Caco-2 (cell line): Measurements from ENCODE around the gene PFDN6. TPM values are rescaled to one million over a fixed set of nuclear protein-coding genes. Genes with fewer than 3 reads are reported as not detected.
A peak's percentile ranks its signal among the peaks of the same experiment; 100 is the strongest.

ENCODE experiments used
- BruUV-seq: library from RNA; stranded (reverse); fragments of 400-500 nt; replicated peaks from 2 replicates; lab custom pipeline; 2021; lab: Mats Ljungman, UMichigan
- CTCF ChIA-PET: fragments of 300-600 bp; sonication (Branson Sonifier 250); formaldehyde crosslinking; loops from one replicate; lab custom pipeline; 2022; ENCODE audit warnings: antibody characterized with exemption; lab: Charles Lee
- POLR2A ChIA-PET: fragments of 300-600 bp; sonication (Branson Sonifier 250); formaldehyde crosslinking; loops from one replicate; lab custom pipeline; 2022; ENCODE audit warnings: antibody characterized with exemption; lab: Charles Lee
- DNase-seq, 2 experiments: peaks; one replicate each; pipeline versions ENCODE4 v3.0.0 to v3.0.0-alpha.2; 2020 to 2022
- H3K27me3 ChIP-seq: replicated peaks from 2 replicates; pipeline ENCODE4 v1.6.0; 2011; ENCODE audit warnings: low read length; ENCODE audit not compliant: control insufficient read depth, insufficient read depth
- H3K36me3 ChIP-seq: 2 replicates; pipeline ENCODE4 v1.5.1; 2011; ENCODE audit warnings: low read length; ENCODE audit not compliant: control insufficient read depth, insufficient read depth
- H3K4me1 ChIP-seq: fragments of 250-450 bp; sonication (Bioruptor Pico); 2 replicates; pipeline ENCODE4 v1.5.1; 2020; ENCODE audit warnings: mild to moderate bottlenecking
- H3K4me3 ChIP-seq: 2 replicates; pipeline ENCODE4 v1.5.1; 2011; ENCODE audit warnings: low read depth, mild to moderate bottlenecking, control low read depth, low read length
- H3K9me3 ChIP-seq: fragments of 250-450 bp; sonication (Bioruptor Pico); 2 replicates; pipeline ENCODE4 v1.5.1; 2020; ENCODE audit warnings: mild to moderate bottlenecking, moderate library complexity
- H3K27ac Mint-ChIP-seq: one replicate; pipeline ENCODE4 v1.8.0; 2022; ENCODE audit warnings: mixed read lengths; ENCODE audit not compliant: unreplicated experiment
- H3K27me3 Mint-ChIP-seq: one replicate; pipeline ENCODE4 v1.8.0; 2022; ENCODE audit warnings: mixed read lengths; ENCODE audit not compliant: insufficient read depth, unreplicated experiment
- H3K36me3 Mint-ChIP-seq: one replicate; pipeline ENCODE4 v1.8.0; 2022; ENCODE audit warnings: mild to moderate bottlenecking, mixed read lengths; ENCODE audit not compliant: insufficient read depth, unreplicated experiment
- H3K4me1 Mint-ChIP-seq: one replicate; pipeline ENCODE4 v1.8.0; 2022; ENCODE audit warnings: low read depth, mixed read lengths; ENCODE audit not compliant: unreplicated experiment
- H3K4me3 Mint-ChIP-seq: one replicate; pipeline ENCODE4 v1.8.0; 2022; ENCODE audit warnings: mild to moderate bottlenecking, moderate library complexity, mixed read lengths; ENCODE audit not compliant: unreplicated experiment
- H3K9me3 Mint-ChIP-seq: one replicate; pipeline ENCODE4 v1.8.0; 2022; ENCODE audit warnings: mixed read lengths; ENCODE audit not compliant: unreplicated experiment
- CTCF ChIP-seq, 2 experiments: fragments of 200-600 bp in 1 of 2; IDR thresholded peaks; 1 replicate in 1 of 2; 2 replicates in 1 of 2; pipeline versions ENCODE4 v1.5.1 to v1.8.0; 2011 to 2022; ENCODE audit warnings: antibody characterized with exemption in 1 of 2, control low read depth in 1 of 2, inconsistent platforms in 1 of 2, low read depth in 1 of 2, low read length in 1 of 2, mild to moderate bottlenecking in 1 of 2, moderate library complexity in 1 of 2; ENCODE audit not compliant: insufficient read depth in 1 of 2, severe bottlenecking in 1 of 2, unreplicated experiment in 1 of 2
- intact Hi-C: fragments of 100-400 bp; cut with micrococcal nuclease; formaldehyde crosslinking; loops from one replicate; pipeline ENCODE4 v1.10.0; 2022; ENCODE audit not compliant: unreplicated experiment
- total RNA-seq: library from RNA; stranded (reverse); gene quantifications from 2 replicates; pipeline ENCODE4 v1.2.3, GENCODE V29; 2022

Gene PFDN6
- total RNA-seq, 1 experiment from 2014 or later, result 65.9 TPM

GRCh38 chr6:33320315-33321181, 31.1 kb downstream of the PFDN6 start:
- Mint-ChIP-seq H3K27ac (no peak overlapping the region), H3K4me1 (peaks cover 38% of the 10 kb centered on the region), H3K4me3 (peak overlapping the region; percentile 84), H3K9me3 (no peaks in the 10 kb centered on the region), H3K27me3 (no peaks in the 10 kb centered on the region), H3K36me3 (peaks cover 53% of the 10 kb centered on the region)
- ChIA-PET POLR2A (no interaction called here), CTCF (interaction anchor here (0.5 kb wide), 1 partner anchor 24 kb away, joined by 3 read pairs; no protein-coding TSS in a partner anchor)
- H3K27me3 ChIP-seq, result no peaks in the 10 kb centered on the region
- intact Hi-C loops, result no loop called here
- no peak for DNase-seq
- TF ChIP-seq CTCF (IDR thresholded peaks at IDR 0.05; ENCODE audit: insufficient read depth in 1 of 2, low read depth in 1 of 2, low read length in 1 of 2, severe bottlenecking in 1 of 2, unreplicated experiment in 1 of 2), result no peak
- peaks cover 5% of the 10 kb centered on the region for H3K36me3 ChIP-seq
- no peaks in the 10 kb centered on the region for H3K9me3 ChIP-seq
- H3K4me1 ChIP-seq, result peaks cover 11% of the 10 kb centered on the region; the same call in 1 of the 2 replicates
- H3K4me3 ChIP-seq, result no peak overlapping the region
- BruUV-seq, result no TSS peak

- no peak for TF ChIP-seq CTCF (IDR thresholded peaks at IDR 0.05; ENCODE audit: insufficient read depth in 1 of 2, low read depth in 1 of 2, low read length in 1 of 2, severe bottlenecking in 1 of 2, unreplicated experiment in 1 of 2)
- POLR2A ChIA-PET, result no interaction called here
- peak overlapping the region; percentile 90 for H3K27ac Mint-ChIP-seq
These were observed 31.8 kb downstream of the PFDN6 start for GRCh38 chr6:33321227-33321626.

GRCh38 chr6:33323623-33323948, 34.2 kb downstream of the PFDN6 start:
- no peaks in the 10 kb centered on the region for H3K9me3 Mint-ChIP-seq
- TF ChIP-seq CTCF (IDR thresholded peaks at IDR 0.05; ENCODE audit: insufficient read depth in 1 of 2, low read depth in 1 of 2, low read length in 1 of 2, severe bottlenecking in 1 of 2, unreplicated experiment in 1 of 2), result peak in 1 of 2 experiments; percentile 1
- H3K27ac Mint-ChIP-seq, result peak overlapping the region; percentile 90
- POLR2A ChIA-PET, result interaction anchor here (0.5 to 0.6 kb wide), 2 partner anchors 41 to 97 kb away, joined by 3 to 7 read pairs; no protein-coding TSS in a partner anchor
- Histone ChIP-seq H3K36me3 (peaks cover 1% of the 10 kb centered on the region; the same call in 1 of the 2 replicates), H3K27me3 (no peaks in the 10 kb centered on the region), H3K4me1 (peaks cover 7% of the 10 kb centered on the region; the same call in 1 of the 2 replicates), H3K9me3 (no peaks in the 10 kb centered on the region), H3K4me3 (peak overlapping the region; percentile 51)
- intact Hi-C loops, result loop anchor here (1.0 kb wide), 2 partner anchors 22 to 87 kb away; no protein-coding TSS in a partner anchor
- H3K4me3 Mint-ChIP-seq, result peak overlapping the region; percentile 84
- no peaks in the 10 kb centered on the region for H3K27me3 Mint-ChIP-seq
- CTCF ChIA-PET, result interaction anchor here (0.6 kb wide), 1 partner anchor 108 kb away, joined by 4 read pairs; no protein-coding TSS in a partner anchor
- H3K4me1 Mint-ChIP-seq, result peaks cover 34% of the 10 kb centered on the region
- BruUV-seq, result no TSS peak
- peaks cover 32% of the 10 kb centered on the region for H3K36me3 Mint-ChIP-seq
- no peak for DNase-seq

More at GRCh38 chr6:33321227-33321626, 31.8 kb downstream of the PFDN6 start:
- intact Hi-C loops, result no loop called here
- H3K27me3 Mint-ChIP-seq, result no peaks in the 10 kb centered on the region
- no TSS peak for BruUV-seq
- Histone ChIP-seq H3K36me3 (peaks cover 5% of the 10 kb centered on the region), H3K4me3 (no peak overlapping the region), H3K4me1 (peaks cover 11% of the 10 kb centered on the region; the same call in 1 of the 2 replicates), H3K9me3 (no peaks in the 10 kb centered on the region), H3K27me3 (no peaks in the 10 kb centered on the region)
- CTCF ChIA-PET, result interaction anchor here (0.5 kb wide), 1 partner anchor 23 kb away, joined by 3 read pairs; no protein-coding TSS in a partner anchor
- H3K4me1 Mint-ChIP-seq, result peaks cover 38% of the 10 kb centered on the region
- peaks cover 52% of the 10 kb centered on the region for H3K36me3 Mint-ChIP-seq
- H3K4me3 Mint-ChIP-seq, result peak overlapping the region; percentile 84
- no peak for DNase-seq
- H3K9me3 Mint-ChIP-seq, result no peaks in the 10 kb centered on the region
